GM23338 (cell line): Measurements from ENCODE around the gene FCSK. TPM values are rescaled to one million over a fixed set of nuclear protein-coding genes. Genes with fewer than 3 reads are reported as not detected.

Experiments
- ATAC-seq: fragments of 200-7000 bp; cut with Tn5 transposase; 3 replicates; pipeline ENCODE4 v1.9.1; 2020
- DNase-seq: peaks from one replicate; pipeline ENCODE4 v3.0.0-alpha.2; 2015; ENCODE audit warnings: low spot score
- H2AFZ ChIP-seq: fragments of 200-600 bp; sonication (generic); 2 replicates; pipeline ENCODE4 v1.8.0; 2016; ENCODE audit warnings: antibody characterized with exemption, mild to moderate bottlenecking, moderate library complexity
- H3F3A ChIP-seq: fragments of 200-600 bp; sonication (generic); replicated peaks from 2 replicates; pipeline ENCODE4 v1.8.0; 2017; ENCODE audit warnings: antibody characterized with exemption, mixed run types, low read depth
- H3K27ac ChIP-seq: fragments of 200-600 bp; sonication (generic); 2 replicates; pipeline ENCODE4 v1.6.1; 2016; ENCODE audit warnings: low read depth
- H3K27me3 ChIP-seq: fragments of 200-600 bp; sonication (generic); 2 replicates; pipeline ENCODE4 v1.8.0; 2016; ENCODE audit warnings: mild to moderate bottlenecking, mixed run types, moderate library complexity; ENCODE audit not compliant: insufficient read depth
- H3K36me3 ChIP-seq: fragments of 200-600 bp; sonication (generic); 2 replicates; pipeline ENCODE4 v1.8.0; 2016; ENCODE audit warnings: mild to moderate bottlenecking; ENCODE audit not compliant: insufficient read depth
- H3K4me1 ChIP-seq: fragments of 200-600 bp; sonication (generic); 2 replicates; pipeline ENCODE4 v1.8.0; 2016; ENCODE audit warnings: mild to moderate bottlenecking, moderate library complexity; ENCODE audit not compliant: insufficient read depth
- H3K4me2 ChIP-seq: fragments of 200-600 bp; sonication (generic); 2 replicates; pipeline ENCODE4 v1.7.1; 2017; ENCODE audit warnings: mixed run types
- H3K4me3 ChIP-seq: fragments of 200-600 bp; sonication (generic); 2 replicates; pipeline ENCODE4 v1.6.1; 2016; ENCODE audit warnings: mixed run types
- H3K79me2 ChIP-seq: fragments of 200-600 bp; sonication (generic); replicated peaks from 2 replicates; pipeline ENCODE4 v1.8.0; 2017; ENCODE audit warnings: mild to moderate bottlenecking; ENCODE audit not compliant: insufficient read depth
- H3K9me2 ChIP-seq: fragments of 200-600 bp; sonication (generic); 2 replicates; pipeline ENCODE4 v1.8.0; 2017; ENCODE audit not compliant: insufficient read depth
- H4K20me1 ChIP-seq: fragments of 200-600 bp; sonication (generic); replicated peaks from 2 replicates; pipeline ENCODE4 v1.8.0; 2017; ENCODE audit warnings: mild to moderate bottlenecking; ENCODE audit not compliant: insufficient read depth
- H3K27ac Mint-ChIP-seq: 2 replicates; pipeline ENCODE4 v1.8.0; 2020; ENCODE audit warnings: inconsistent platforms, mild to moderate bottlenecking, moderate library complexity, mixed read lengths
- H3K27me3 Mint-ChIP-seq: 3 replicates; pipeline ENCODE4 v1.8.0; 2022; ENCODE audit warnings: low read depth, mild to moderate bottlenecking, moderate library complexity, mixed read lengths, inconsistent platforms; ENCODE audit not compliant: insufficient read depth, poor library complexity
- H3K36me3 Mint-ChIP-seq: 3 replicates; pipeline ENCODE4 v1.8.0; 2021; ENCODE audit warnings: low read depth, mild to moderate bottlenecking, inconsistent platforms, moderate library complexity, mixed read lengths
- H3K4me1 Mint-ChIP-seq: 3 replicates; pipeline ENCODE4 v1.8.0; 2020; ENCODE audit warnings: mild to moderate bottlenecking, inconsistent platforms, mixed read lengths
- H3K4me3 Mint-ChIP-seq: 3 replicates; pipeline ENCODE4 v1.8.0; 2021; ENCODE audit warnings: moderate library complexity, mild to moderate bottlenecking, inconsistent platforms, mixed read lengths
- H3K9me3 Mint-ChIP-seq: 3 replicates; pipeline ENCODE4 v1.8.0; 2020; ENCODE audit warnings: moderate library complexity, mild to moderate bottlenecking, inconsistent platforms, mixed read lengths
- CREB1 ChIP-seq: fragments of 250-450 bp; sonication (Bioruptor Pico); IDR thresholded peaks from 2 replicates; pipeline ENCODE4 v1.5.0; 2020; ENCODE audit warnings: low read depth, mild to moderate bottlenecking, moderate library complexity
- EZH2phosphoT487 ChIP-seq: fragments of 200-600 bp; sonication (generic); IDR thresholded peaks from one replicate; pipeline ENCODE4 v1.8.1; 2018; ENCODE audit warnings: antibody characterized with exemption; ENCODE audit not compliant: unreplicated experiment
- JUNB ChIP-seq: IDR thresholded peaks from one replicate; pipeline ENCODE4 v1.6.1; 2016; ENCODE audit warnings: antibody characterized with exemption; ENCODE audit not compliant: unreplicated experiment
- NANOG ChIP-seq: IDR thresholded peaks from 2 replicates; pipeline ENCODE4 v1.6.1; 2016; ENCODE audit warnings: antibody characterized with exemption, borderline replicate concordance
- POLR2AphosphoS5 ChIP-seq: IDR thresholded peaks from 2 replicates; pipeline ENCODE4 v1.6.1; 2016; ENCODE audit warnings: antibody characterized with exemption, low read depth
- STAT1 ChIP-seq: IDR thresholded peaks from one replicate; pipeline ENCODE4 v1.6.1; 2016; ENCODE audit warnings: antibody characterized with exemption; ENCODE audit not compliant: unreplicated experiment
- ZNF114 ChIP-seq: fragments of 250-450 bp; sonication (Bioruptor Pico); IDR thresholded peaks from 2 replicates; pipeline ENCODE4 v1.5.0; 2020; ENCODE audit warnings: mild to moderate bottlenecking, moderate library complexity
- ZNF331 ChIP-seq: fragments of 250-450 bp; sonication (Bioruptor Pico); IDR thresholded peaks from 2 replicates; pipeline ENCODE4 v1.5.0; 2020; ENCODE audit warnings: low read depth, mild to moderate bottlenecking, moderate library complexity
- polyA plus RNA-seq: library from polyadenylated mRNA; unstranded; fragments of >200 nt; fragmentation: Nextera tagmentation; extraction: Ambion mirVana; gene quantifications from 2 replicates; pipeline ENCODE4 v1.2.1, GENCODE V29; 2016
- total RNA-seq: library from RNA; depleted of rRNA; stranded (reverse); fragments of >200 nt; shearing (Covaris generic); gene quantifications from 2 replicates; pipeline ENCODE4 v1.2.3, GENCODE V29; 2014
- TF ChIP-seq, protein P1 (sequence below): IDR thresholded peaks from one replicate; pipeline ENCODE4 v1.6.1; 2018; ENCODE audit warnings: antibody characterized with exemption; ENCODE audit not compliant: unreplicated experiment
- TF ChIP-seq, protein P2 (sequence below): IDR thresholded peaks from 2 replicates; pipeline ENCODE4 v1.6.1; 2016; ENCODE audit warnings: antibody characterized with exemption
- TF ChIP-seq, protein P3 (sequence below): fragments of 250-450 bp; sonication (Bioruptor Pico); IDR thresholded peaks from 2 replicates; pipeline ENCODE4 v1.5.0; 2020; ENCODE audit warnings: mild to moderate bottlenecking, moderate library complexity

Gene FCSK
- total and polyA plus RNA-seq, 2 experiments from 2014 or later, result 2.3 to 4.0 TPM

DNA sequence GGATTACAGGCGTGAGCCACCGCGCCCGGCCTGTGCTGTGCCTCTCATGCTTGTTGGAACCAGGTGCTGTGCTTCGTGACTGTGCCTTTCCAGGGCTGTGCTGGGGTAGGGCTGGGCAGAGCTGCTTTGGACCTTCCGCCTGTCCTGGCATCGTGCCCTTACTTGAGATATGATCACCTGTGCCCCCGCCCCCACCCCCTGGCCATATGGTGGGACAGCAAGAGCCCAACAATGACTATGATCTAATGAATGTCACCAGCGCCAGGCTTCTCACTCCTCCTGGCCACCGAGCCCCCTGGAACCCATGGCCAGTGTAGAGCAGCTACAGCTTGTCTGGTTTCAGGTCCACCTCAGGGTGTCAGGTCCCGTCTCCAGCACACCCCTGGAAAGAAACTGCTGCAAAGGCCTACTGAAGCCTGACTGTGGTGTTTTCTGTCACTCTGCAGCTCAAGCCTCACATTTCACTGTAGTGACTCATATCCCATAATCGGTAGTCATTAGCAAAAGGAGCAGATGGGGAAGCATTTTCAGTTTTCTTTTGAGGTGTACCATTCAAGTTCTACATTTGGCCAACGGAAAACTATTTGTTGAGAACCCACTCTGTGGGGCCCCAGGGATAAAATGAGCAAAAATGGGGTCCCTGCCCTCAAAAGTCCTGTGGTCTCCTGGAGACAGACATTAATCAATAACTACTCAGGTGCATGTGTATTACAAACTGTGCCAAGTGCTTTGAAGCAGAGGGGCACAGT, 22.1 kb downstream of the FCSK start (continued):
- TF ChIP-seq EZH2phosphoT487 (no peak), POLR2AphosphoS5 (no peak), ZNF331 (CRISPR knock-in tag) (no peak), ZNF114 (CRISPR knock-in tag) (no peak), STAT1 (no peak), NANOG (no peak), JUNB (no peak), CREB1 (CRISPR knock-in tag) (no peak)
- TF ChIP-seq, protein P1, sequence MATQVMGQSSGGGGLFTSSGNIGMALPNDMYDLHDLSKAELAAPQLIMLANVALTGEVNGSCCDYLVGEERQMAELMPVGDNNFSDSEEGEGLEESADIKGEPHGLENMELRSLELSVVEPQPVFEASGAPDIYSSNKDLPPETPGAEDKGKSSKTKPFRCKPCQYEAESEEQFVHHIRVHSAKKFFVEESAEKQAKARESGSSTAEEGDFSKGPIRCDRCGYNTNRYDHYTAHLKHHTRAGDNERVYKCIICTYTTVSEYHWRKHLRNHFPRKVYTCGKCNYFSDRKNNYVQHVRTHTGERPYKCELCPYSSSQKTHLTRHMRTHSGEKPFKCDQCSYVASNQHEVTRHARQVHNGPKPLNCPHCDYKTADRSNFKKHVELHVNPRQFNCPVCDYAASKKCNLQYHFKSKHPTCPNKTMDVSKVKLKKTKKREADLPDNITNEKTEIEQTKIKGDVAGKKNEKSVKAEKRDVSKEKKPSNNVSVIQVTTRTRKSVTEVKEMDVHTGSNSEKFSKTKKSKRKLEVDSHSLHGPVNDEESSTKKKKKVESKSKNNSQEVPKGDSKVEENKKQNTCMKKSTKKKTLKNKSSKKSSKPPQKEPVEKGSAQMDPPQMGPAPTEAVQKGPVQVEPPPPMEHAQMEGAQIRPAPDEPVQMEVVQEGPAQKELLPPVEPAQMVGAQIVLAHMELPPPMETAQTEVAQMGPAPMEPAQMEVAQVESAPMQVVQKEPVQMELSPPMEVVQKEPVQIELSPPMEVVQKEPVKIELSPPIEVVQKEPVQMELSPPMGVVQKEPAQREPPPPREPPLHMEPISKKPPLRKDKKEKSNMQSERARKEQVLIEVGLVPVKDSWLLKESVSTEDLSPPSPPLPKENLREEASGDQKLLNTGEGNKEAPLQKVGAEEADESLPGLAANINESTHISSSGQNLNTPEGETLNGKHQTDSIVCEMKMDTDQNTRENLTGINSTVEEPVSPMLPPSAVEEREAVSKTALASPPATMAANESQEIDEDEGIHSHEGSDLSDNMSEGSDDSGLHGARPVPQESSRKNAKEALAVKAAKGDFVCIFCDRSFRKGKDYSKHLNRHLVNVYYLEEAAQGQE, result no peak
- TF ChIP-seq, protein P2, sequence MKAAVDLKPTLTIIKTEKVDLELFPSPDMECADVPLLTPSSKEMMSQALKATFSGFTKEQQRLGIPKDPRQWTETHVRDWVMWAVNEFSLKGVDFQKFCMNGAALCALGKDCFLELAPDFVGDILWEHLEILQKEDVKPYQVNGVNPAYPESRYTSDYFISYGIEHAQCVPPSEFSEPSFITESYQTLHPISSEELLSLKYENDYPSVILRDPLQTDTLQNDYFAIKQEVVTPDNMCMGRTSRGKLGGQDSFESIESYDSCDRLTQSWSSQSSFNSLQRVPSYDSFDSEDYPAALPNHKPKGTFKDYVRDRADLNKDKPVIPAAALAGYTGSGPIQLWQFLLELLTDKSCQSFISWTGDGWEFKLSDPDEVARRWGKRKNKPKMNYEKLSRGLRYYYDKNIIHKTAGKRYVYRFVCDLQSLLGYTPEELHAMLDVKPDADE, result no peak

DNA sequence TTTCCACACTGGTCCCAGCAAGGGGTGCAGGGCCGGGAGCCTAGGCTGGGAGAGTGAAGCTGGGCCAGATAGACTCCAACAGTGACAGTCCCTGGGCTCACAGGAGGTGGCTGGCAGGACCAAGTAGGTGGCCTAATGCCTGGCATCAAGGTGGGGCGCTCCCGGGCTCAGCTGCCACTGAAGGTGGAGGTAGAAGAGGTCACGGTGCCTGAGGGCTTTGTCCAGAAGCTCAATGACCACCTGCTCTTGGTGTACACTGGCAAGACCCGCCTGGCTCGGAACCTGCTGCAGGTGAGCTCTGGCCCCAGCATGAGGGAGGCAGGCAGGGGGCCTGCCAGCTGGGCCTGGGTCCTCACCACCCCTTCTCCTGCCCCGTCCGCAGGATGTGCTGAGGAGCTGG, 23.8 kb downstream of the FCSK start:
- Mint-ChIP-seq H3K36me3 (peaks cover 9% of the 10 kb centered on the region; the same call in 2 of the 3 replicates), H3K27ac (0 out of 2 replicates have a peak overlapping the region, but pooled peaks have one; percentile 65), H3K4me1 (peaks cover 9% of the 10 kb centered on the region; the same call in 2 of the 3 replicates)

More for the DNA sequence above, 23.8 kb downstream of the FCSK start:
- Histone ChIP-seq H3K27me3 (no peaks in the 10 kb centered on the region), H3K4me1 (no peaks in the 10 kb centered on the region), H3K9me2 (no peaks in the 10 kb centered on the region), H4K20me1 (no peaks in the 10 kb centered on the region), H3K4me2 (no peak overlapping the region), H2AFZ (no peak overlapping the region), H3K27ac (no peak overlapping the region), H3K36me3 (no peaks in the 10 kb centered on the region), H3K79me2 (no peaks in the 10 kb centered on the region), H3F3A (no peaks in the 10 kb centered on the region), H3K4me3 (no peak overlapping the region)
- Mint-ChIP-seq H3K27me3 (peaks cover 14% of the 10 kb centered on the region), H3K9me3 (no peaks in the 10 kb centered on the region), H3K4me3 (no peak overlapping the region)
- ATAC-seq (no peak), DNase-seq (no peak)
- TF ChIP-seq NANOG (no peak), EZH2phosphoT487 (no peak), ZNF114 (CRISPR knock-in tag) (no peak)
- TF ChIP-seq, protein P3, sequence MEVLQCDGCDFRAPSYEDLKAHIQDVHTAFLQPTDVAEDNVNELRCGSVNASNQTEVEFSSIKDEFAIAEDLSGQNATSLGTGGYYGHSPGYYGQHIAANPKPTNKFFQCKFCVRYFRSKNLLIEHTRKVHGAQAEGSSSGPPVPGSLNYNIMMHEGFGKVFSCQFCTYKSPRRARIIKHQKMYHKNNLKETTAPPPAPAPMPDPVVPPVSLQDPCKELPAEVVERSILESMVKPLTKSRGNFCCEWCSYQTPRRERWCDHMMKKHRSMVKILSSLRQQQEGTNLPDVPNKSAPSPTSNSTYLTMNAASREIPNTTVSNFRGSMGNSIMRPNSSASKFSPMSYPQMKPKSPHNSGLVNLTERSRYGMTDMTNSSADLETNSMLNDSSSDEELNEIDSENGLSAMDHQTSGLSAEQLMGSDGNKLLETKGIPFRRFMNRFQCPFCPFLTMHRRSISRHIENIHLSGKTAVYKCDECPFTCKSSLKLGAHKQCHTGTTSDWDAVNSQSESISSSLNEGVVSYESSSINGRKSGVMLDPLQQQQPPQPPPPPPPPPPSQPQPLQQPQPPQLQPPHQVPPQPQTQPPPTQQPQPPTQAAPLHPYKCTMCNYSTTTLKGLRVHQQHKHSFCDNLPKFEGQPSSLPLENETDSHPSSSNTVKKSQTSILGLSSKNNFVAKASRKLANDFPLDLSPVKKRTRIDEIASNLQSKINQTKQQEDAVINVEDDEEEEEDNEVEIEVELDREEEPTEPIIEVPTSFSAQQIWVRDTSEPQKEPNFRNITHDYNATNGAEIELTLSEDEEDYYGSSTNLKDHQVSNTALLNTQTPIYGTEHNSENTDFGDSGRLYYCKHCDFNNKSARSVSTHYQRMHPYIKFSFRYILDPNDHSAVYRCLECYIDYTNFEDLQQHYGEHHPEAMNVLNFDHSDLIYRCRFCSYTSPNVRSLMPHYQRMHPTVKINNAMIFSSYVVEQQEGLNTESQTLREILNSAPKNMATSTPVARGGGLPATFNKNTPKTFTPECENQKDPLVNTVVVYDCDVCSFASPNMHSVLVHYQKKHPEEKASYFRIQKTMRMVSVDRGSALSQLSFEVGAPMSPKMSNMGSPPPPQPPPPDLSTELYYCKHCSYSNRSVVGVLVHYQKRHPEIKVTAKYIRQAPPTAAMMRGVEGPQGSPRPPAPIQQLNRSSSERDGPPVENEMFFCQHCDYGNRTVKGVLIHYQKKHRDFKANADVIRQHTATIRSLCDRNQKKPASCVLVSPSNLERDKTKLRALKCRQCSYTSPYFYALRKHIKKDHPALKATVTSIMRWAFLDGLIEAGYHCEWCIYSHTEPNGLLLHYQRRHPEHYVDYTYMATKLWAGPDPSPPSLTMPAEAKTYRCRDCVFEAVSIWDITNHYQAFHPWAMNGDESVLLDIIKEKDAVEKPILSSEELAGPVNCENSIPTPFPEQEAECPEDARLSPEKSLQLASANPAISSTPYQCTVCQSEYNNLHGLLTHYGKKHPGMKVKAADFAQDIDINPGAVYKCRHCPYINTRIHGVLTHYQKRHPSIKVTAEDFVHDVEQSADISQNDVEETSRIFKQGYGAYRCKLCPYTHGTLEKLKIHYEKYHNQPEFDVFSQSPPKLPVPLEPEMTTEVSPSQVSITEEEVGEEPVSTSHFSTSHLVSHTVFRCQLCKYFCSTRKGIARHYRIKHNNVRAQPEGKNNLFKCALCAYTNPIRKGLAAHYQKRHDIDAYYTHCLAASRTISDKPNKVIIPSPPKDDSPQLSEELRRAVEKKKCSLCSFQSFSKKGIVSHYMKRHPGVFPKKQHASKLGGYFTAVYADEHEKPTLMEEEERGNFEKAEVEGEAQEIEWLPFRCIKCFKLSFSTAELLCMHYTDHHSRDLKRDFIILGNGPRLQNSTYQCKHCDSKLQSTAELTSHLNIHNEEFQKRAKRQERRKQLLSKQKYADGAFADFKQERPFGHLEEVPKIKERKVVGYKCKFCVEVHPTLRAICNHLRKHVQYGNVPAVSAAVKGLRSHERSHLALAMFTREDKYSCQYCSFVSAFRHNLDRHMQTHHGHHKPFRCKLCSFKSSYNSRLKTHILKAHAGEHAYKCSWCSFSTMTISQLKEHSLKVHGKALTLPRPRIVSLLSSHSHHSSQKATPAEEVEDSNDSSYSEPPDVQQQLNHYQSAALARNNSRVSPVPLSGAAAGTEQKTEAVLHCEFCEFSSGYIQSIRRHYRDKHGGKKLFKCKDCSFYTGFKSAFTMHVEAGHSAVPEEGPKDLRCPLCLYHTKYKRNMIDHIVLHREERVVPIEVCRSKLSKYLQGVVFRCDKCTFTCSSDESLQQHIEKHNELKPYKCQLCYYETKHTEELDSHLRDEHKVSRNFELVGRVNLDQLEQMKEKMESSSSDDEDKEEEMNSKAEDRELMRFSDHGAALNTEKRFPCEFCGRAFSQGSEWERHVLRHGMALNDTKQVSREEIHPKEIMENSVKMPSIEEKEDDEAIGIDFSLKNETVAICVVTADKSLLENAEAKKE (CRISPR knock-in tag), result no peak
